DMS153 treated with DMSO at 0.1 percent for 48 hours (cell line): ENCODE data around the gene CD55.

Experiments used
- DNase-seq: peaks from one replicate; lab custom pipeline; 2025; ENCODE audit not compliant: unreplicated experiment; lab: John Stamatoyannopoulos, UW

Gene CD55

DNA sequence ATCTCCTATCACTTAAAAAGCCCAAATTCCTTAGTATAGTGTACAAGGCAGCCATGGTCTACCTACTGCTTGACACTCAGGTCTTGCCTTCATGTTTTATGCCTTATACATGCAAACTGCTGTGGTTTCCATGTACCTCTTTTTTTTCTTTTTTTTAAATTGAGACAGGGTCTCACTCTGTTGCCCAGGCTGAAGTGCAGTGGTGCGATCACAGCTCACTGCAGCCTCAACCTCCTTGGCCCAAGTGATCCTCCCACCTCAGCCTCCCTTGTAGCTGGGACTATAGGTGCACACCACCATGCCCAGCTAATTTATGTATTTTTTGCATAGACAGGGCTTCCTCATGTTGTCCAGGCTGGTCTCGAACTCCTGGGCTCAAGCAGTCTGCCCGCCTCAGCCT is 8.0 kb downstream of the CD55 start:
- no peak for DNase-seq

DNA sequence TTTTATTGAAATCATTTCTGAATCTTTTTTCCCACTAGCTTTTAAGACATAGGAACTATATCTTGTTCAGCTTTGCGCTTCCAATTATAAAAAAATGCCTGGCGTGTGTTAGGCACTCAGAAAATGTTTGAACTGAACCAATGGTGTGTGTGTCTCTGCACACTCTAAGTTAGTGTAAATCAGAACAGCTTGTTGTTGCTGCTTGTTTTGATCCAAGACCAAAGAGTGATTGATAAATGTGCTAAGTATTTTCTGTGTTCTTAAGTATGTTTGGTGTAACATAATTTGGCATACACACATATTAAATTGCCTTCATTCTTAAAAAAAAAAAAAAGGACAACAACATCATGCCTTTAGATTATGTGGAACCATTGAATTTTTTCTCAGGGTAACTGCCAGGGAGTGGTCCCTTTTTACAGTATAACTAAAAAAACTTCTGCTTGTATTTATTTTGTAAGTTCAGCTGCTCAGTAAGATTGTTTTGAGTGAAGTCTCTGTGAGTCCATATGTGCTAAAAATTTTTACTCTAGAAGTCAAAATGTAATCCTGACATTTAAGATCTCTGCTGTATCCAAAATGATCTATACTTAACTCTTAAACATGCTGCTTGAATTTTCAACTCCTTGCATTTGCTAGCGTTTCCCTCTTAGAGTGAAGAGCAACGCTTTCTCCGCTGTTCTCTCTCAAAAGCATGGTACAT is 8.7 kb downstream of the CD55 start:
- no peak for DNase-seq

DNA sequence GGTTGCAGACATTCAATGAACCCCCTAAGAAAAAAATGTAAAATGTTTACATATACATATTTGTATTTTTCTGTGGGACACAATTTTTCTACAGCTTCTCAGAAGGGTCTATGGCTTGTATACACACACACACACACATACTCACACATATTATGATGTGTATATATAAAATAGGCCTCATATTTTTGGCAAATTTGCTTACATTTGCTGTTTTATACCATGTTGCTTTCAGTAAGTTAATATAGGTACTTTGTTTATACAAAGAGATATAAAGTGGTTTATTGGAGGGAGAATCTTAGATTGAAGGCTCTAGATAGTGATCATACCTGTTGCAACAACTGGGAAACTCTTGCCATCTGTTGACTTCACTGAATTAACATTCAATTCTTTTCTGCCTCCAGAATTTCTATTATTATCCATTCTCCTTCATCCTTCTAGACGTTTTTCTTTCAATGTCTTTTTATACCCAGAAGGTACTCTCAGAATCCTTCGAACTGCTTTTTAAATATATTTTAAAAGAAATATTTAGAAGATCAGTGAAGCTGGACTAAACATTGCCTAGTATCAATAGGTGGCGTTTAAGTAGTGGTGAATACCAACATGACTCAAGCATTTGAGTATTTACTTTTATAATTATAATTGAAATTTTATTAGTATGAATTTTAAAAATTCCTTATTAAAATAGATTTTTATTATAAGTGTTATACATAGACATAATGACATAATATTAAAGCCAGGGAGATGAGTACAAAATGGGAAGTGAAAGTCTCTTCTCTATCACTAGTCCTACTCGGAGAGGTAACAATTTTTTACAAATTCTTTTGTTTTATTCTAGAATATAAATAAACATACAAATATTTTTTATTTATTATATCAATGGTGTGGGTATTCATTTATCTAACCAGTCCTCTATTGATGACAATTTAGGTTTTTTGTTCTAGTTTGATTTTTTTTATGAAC is 10.2 kb downstream of the CD55 start:
- no peak for DNase-seq

DNA sequence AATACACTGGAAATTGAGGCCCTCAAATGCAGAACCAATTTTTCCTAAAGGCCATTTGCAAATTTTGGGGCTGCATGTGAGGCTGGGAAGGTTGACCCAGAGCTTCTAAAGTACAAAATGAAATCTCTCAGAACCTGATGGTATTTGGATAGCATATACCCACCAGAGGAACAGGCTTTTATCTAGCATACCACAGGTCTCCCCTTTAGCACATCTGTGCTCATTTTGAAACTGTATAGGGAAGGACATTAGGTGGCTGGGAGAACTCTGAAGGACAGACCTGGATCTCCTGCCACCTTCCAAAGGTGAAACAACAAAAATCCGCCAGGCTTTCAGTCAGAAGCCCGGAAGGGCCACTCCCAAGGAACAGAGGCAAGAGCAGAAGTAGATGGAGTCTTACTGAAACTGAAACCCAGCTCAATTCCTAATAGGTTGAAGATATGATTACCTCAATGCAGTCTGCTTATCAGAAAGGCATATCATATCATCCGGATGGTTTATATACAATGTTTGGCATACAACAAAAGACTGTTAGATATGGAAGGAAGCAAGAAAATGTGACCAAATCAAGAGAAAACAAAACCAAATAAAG is 11.6 kb downstream of the CD55 start:
- no peak for DNase-seq

DNA sequence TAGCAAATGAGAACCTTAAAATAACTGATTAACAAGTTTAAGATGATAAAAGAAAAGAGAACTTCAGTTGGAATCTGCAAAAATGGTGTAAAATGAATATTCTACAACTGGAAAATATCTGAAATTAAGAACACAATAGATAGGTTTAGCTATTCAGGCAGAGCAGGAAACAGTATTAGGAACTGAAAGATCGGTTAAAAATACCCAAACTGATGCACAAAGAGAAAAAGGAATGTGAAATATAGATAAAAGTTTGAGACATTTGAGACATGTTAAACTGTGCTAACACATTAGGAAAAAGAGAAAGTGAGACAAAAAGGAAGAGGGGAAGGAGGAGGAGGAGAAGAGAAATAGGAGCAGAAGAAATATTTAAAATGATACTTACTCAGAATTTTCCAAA is 12.1 kb downstream of the CD55 start:
- DNase-seq = no peak

DNA sequence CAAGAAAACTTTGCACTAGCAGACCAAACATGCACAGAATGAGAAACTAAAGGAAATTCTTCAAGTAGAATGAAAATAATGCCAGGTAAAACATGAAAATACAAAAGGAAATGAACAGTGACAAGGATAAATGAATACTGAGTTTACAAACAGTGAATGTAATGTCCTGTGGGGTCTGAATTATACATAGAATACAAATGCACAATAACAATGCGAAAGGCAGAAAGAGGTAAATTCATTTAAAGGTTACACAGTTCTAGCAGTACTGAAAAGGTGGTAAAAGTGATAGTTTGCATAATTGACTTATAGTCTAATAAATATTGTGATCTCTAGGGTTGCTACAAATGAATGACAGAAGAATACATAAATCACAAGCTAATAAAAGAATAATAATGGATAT is 12.9 kb downstream of the CD55 start:
- no peak for DNase-seq

DNA sequence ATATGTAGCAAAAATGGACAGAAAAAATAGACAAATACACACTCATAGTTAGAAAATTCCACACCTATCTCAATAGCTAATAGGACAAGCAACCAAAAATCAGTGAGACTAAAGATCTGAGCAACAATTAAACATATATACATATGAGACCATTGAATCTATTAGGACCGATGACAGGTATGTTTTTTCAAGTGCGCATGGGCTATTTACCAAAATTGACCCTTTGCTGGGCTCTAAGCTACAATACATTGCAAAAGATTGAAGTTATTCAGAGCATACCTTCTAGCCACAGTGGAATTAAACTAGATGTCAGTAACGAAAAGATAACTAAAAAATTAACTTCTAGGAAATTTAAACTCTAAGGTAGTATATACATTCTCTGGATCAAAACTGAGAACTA is 13.7 kb downstream of the CD55 start:
- no peak for DNase-seq

DNA sequence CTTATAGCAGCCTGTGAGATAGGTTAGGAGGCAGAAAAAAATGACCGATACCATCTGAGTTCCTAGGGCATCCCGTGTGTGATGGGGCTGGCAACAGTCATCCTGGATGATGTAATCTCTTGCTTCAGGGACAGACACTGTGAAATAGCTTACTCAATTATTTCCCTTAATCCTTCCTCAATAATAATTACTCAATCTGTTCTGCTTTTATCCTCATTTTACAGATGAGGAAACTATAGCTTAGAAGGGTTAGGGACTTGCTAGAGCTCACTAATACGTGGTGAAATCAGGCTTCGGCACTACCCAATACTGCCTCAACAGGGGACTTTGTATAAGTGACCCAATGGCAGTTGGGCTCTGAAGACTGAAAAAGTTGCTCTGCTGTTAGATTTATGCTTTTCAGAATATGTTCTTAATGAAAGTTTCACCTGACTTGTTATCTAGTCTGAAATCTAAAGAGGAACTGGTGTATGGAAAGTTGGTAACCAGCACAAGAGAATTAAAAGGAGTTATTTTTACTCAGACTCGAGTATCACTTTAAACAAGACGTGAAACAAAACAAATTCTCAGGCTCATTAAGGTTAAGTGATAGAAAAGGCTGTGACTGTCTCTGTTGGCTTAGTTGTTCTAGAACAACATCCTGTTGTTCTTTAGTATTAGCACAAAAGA is 14.4 kb downstream of the CD55 start:
- no peak for DNase-seq

DNA sequence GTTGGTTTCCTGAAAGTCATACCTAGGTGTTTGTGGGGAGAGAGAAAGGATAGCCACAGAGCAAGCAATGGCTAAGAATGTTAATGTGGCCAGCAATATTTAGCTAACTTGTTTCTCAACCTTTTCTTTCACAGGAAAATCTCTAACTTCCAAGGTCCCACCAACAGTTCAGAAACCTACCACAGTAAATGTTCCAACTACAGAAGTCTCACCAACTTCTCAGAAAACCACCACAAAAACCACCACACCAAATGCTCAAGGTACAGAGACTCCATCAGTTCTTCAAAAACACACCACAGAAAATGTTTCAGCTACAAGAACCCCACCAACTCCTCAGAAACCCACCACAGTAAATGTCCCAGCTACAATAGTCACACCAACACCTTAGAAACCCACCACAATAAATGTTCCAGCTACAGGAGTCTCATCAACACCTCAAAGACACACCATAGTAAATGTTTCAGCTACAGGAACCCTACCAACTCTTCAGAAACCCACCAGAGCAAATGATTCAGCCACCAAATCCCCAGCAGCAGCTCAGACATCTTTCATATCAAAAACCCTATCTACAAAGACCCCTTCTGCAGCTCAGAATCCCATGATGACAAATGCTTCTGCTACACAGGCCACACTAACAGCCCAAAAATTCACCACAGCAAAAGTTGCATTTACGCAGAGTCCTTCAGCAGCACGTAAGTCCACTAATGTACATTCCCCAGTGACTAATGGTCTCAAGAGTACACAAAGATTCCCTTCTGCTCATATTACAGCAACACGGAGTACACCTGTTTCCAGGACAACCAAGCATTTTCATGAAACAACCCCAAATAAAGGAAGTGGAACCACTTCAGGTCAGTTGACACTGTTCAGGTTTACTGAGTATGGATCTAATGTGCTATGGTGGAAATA is 15.3 kb downstream of the CD55 start:
- peak; percentile 17 for DNase-seq

DNA sequence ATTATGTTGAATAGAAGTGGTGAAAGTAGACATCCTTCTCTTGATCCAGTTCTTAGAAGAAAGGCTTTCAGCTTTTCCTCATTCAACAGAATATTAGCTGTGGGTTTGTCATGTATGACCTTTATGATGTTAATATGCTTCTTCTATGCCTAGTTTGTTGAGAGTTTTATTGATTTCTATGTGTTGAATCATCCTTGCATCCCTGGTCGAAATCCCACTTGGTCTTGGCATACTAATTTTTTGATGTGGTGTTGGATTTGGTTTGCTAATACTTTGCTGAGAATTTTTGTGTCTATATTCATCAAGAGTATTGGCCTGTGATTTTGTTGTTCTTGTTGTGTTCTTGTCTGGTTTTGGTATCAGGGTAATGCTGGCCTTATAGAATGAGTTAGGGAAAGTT is 20.9 kb downstream of the CD55 start:
- DNase-seq = no peak

DNA sequence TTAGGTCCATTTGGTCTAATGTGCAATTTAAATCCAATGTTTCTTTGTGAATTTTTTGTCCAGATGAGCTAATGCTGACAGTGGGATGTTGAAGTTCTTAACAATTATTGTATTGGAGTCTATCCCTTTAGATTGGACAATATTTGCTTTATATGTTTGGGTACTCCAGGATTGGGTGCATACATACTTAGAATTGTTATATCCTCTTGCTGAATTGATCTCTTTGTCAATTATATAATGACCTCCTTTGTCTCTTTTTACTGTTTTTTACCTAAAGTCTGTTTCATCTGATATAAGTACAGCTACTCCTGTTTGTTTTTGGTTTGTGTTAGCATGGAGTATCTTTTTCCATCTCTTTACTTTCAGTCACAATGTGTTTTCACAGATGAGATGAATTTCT is 22.2 kb downstream of the CD55 start:
- DNase-seq = no peak

DNA sequence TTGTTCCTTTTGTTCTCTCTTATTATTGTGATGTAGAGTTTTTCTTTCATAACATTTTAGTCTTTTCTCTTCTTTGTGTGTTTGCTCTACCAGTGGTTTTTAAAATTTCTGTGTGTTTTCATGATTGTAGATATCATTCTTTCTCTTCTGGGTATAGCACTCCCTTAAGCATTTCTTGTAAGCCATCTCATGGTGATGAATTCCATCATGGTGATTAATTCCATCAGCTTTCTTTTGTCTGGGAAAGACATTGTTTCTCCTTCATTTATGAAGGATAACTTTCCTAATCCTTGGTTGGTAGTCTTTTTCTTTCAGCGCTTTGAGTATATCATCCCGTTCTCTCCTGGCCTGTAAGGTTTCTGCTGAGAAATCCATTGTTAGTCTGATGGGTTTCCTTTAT is 22.7 kb downstream of the CD55 start:
- no peak for DNase-seq

DNA sequence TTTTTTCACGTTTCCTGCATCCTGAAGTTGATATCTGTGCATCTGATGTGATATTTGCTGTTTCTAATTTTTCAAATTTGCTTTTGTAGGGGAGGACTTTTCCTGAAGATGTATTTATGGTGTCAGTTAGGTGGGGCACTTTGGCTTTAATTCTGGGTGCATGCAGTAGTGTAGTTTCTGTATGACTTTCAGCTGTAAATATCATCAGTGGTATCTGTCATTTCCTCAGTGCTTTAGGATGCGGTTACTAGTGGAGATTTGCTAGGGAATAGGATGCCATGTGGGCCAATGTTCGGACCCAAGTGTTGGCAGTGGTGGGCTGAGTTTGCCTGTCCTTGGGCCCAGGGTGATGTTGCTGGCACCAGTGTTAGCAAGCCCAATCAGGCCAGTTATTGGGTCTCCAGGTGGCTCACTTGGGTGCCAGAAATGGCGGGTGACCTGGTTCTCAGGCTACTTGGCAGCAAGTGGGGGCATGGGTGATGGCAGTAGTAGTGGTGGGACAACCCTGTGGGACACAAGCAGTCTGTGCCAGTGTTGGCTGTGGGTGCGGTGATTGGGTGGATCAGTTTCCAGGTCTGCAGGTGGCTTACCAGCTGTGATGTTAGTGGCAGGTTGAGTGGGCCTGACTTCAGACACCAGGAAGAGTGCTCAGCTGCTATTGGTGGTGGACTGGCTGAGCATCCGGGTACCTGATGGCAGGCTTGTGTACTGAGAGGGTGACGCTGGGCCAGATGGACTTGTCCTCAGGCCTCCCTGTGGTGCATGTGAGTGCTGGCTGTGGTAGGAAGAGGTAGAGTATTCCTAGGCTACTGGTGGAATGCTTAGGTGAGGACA is 24.4 kb downstream of the CD55 start:
- DNase-seq = no peak

DNA sequence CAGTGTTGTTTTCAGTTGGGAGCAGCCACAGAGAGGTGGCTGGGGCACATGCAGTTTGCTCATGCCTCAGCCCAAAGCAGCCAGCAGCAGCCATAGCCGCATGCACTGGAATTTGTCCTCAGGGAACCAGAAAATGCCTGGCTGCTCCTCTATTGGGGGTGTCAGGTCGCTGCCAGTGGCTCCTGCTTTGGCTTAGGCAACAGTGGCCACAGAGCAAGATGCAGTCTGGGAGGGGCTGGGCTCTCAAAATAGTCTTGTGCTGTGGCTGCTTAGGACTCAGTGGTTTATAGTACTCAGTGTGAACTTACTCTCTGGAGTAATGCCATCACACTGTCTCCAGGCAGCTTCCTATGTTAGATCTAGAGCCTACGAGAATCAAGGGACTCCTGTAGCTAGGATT is 25.0 kb downstream of the CD55 start:
- no peak for DNase-seq

DNA sequence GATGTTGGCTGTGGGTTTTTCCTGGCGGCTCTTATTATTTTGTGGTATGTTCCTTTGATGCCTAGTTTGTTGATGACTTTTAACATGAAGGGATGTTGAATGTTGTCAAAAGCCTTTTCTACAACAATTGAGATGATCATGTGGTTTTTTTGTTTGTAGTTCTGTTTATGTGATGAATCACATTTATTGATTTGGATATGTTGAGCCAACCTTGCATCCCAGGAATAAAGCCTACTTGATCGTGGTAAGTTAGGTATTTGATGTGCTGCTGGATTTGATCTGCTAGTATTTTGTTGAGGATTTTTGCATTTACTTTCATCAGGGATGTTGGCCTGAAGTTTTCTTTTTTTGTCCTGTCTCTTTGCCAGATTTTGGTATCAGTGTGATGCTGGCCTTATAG is 28.5 kb downstream of the CD55 start:
- no peak for DNase-seq

DNA sequence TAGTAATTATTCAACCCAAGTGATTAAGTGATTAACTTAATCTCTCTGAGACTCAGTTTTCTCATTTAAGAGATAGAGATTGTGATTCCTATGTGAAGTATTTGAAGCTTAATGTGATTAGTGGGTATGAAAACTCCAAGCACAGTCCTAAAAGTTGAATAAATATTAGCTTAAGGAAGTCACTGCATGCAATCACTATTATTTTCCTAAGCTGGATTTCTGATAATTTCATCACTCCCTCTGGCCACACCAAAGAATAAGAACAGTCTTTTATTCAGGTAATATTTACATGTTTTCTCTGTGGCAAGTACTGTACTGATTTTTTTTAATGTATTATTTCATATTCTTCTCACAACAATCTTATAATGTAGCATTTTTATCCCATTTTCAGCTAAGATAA is 31.1 kb downstream of the CD55 start:
- no peak for DNase-seq

DNA sequence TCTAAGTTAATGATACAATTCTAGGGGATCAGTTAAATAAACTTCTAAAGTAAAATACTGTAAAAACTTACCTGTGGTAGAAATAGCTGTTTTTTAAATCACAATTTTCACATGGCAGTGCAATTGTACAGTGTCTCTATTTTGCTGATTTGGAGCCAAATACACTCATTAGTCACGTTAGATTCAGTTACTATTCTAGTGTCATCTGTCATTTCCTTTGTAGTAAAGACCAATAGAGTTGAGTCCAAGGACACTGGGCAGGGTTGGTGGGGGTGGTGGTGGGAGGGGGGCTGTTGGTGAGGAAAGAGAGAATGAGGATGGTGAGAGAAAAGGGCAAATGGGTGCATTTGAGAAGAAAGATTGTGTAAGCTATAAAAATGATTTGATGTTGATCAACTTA is 33.6 kb downstream of the CD55 start:
- no peak for DNase-seq

DNA sequence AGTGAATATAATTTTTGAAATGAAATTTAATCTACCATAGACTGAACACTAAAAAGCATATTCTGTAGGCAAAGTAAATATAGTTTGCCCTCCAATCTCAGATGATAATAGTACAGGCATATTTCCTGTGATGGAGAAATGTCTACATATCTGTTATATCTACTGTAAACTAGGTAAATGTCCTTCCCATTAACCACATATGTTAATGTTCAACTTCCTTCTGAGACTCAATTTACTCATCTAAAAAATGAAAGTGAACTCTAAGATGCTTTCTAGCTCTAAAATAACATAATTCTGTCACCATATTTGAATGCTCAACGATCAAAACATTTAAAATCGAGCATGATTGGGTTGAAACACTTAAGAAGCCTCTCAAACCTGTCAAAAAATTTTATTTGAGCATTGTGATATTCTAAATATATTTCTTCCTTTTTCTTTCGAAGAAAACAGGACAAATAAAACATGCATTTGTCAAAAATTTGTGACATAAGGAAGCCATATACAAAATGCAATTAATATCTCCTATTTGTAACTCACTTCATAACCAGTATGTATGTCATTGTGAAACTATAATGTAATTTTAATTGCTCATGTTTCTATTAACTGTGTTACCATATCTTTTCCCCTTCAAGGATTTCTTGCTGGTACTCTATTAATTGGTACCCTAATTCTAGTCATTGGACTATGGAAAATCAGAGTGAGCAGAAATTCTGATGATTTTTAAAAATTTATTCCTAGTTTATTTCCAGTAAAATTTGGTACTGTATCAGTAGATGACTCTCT is 34.2 kb downstream of the CD55 start:
- DNase-seq = no peak

DNA sequence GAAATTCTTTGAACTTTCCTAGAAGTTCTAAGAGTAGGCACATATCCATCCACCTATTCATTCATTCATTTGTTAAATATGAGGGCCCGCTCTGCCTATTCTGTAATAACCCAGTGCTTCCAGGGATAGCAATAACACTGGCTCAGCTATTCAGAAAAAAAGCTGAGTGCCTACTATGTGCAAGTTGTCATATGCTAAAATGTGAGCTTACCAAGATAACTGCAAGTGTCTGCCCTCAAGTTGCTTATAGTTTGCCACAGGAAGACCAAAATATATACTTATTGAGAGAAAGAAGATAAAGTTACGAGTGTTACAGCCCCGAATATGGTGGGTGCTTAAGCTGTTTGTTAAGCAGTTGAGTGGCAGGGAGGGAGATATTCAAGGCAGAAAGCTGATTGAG is 39.6 kb downstream of the CD55 start:
- DNase-seq = no peak
